Measurements from ENCODE around the gene RANBP2. TPM values are rescaled to one million over a fixed set of nuclear protein-coding genes. Genes with fewer than 3 reads are reported as not detected.

Gene RANBP2
- total and polyA plus RNA-seq, 2 donors (not counting 1 experiment from before 2014, with no cell fraction given), result 17.2 to 59.3 TPM

- peak in 1 of 2 donors; percentile 42 for DNase-seq (ENCODE audit: low read depth in 2 of 2)
- Histone ChIP-seq H3K36me3 (ENCODE audit: control insufficient read depth, insufficient read depth, low read length) (peaks cover 2% of the 10 kb centered on the region), H3K27ac (ENCODE audit: insufficient read depth, low read length) (peak overlapping the region; percentile 80), H3K4me1 (ENCODE audit: control insufficient read depth, extremely low read depth, insufficient read depth, low read length) (no peaks in the 10 kb centered on the region), H3K4me2 (ENCODE audit: extremely low read depth, insufficient read depth, low read length) (peak overlapping the region; percentile 80), H3K4me3 (replicated peaks in 1 of 4; ENCODE audit: control extremely low read depth in 1 of 4, insufficient read depth in 1 of 4, low read depth in 3 of 4, low read length in 4 of 4) (peak overlapping the region; percentile 49 to 76 (median 66)), H3K9me3 (ENCODE audit: control insufficient read depth, insufficient read depth, low read depth, low read length) (no peaks in the 10 kb centered on the region), H3K79me2 (ENCODE audit: control insufficient read depth, insufficient read depth, low read length) (peaks cover 4% of the 10 kb centered on the region), H2AFZ (ENCODE audit: low read length) (no peak overlapping the region), H4K20me1 (ENCODE audit: control insufficient read depth, extremely low read depth, insufficient read depth, low read length) (no peaks in the 10 kb centered on the region), H3K27me3 (ENCODE audit: control insufficient read depth, insufficient read depth, low read length) (no peaks in the 10 kb centered on the region), H3K9ac (ENCODE audit: insufficient read depth, low read length) (peak overlapping the region; percentile 67)
- TF ChIP-seq EZH2 (IDR thresholded peaks at IDR 0.05; ENCODE audit: low read length, missing control alignments) (no peak), CTCF (conservative IDR thresholded peaks at IDR 0.05 in 1 of 2, IDR thresholded peaks at IDR 0.05 in 1 of 2; ENCODE audit: low read depth in 1 of 2, low read length in 2 of 2) (no peak)
These were observed 66.7 kb downstream of the RANBP2 start for GRCh38 chr2:108786008-108786353.

- Histone ChIP-seq H2AFZ (ENCODE audit: low read length) (peak within 1 kb of the TSS; percentile 44), H3K4me3 (replicated peaks in 1 of 4; ENCODE audit: control extremely low read depth in 1 of 4, insufficient read depth in 1 of 4, low read depth in 3 of 4, low read length in 4 of 4) (peak within 1 kb of the TSS; percentile 49 to 81 (median 70)), H3K79me2 (ENCODE audit: control insufficient read depth, insufficient read depth, low read length) (peaks cover 4% of the 10 kb centered on the region), H3K4me2 (ENCODE audit: extremely low read depth, insufficient read depth, low read length) (peak within 1 kb of the TSS; percentile 80), H3K9ac (ENCODE audit: insufficient read depth, low read length) (peak within 1 kb of the TSS; percentile 79), H4K20me1 (ENCODE audit: control insufficient read depth, extremely low read depth, insufficient read depth, low read length) (no peaks in the 10 kb centered on the region), H3K9me3 (ENCODE audit: control insufficient read depth, insufficient read depth, low read depth, low read length) (no peaks in the 10 kb centered on the region), H3K27ac (ENCODE audit: insufficient read depth, low read length) (peak within 1 kb of the TSS; percentile 80), H3K36me3 (ENCODE audit: control insufficient read depth, insufficient read depth, low read length) (peaks cover 2% of the 10 kb centered on the region), H3K4me1 (ENCODE audit: control insufficient read depth, extremely low read depth, insufficient read depth, low read length) (no peaks in the 10 kb centered on the region), H3K27me3 (ENCODE audit: control insufficient read depth, insufficient read depth, low read length) (no peaks in the 10 kb centered on the region)
- no peak for TF ChIP-seq CTCF (conservative IDR thresholded peaks at IDR 0.05 in 1 of 2, IDR thresholded peaks at IDR 0.05 in 1 of 2; ENCODE audit: low read depth in 1 of 2, low read length in 2 of 2)
- TF ChIP-seq EZH2 (IDR thresholded peaks at IDR 0.05; ENCODE audit: low read length, missing control alignments), result no peak
- peak; percentile 82 to 85 for DNase-seq (ENCODE audit: low read depth in 2 of 2)
These were observed 67.3 kb downstream of the RANBP2 start, which contains the start of gene CCDC138 for GRCh38 chr2:108786354-108787215. Gene CCDC138 (plus strand): TSS chr2:108786771. CDS start chr2:108786823, 52 bp downstream.

GRCh38 chr2:108787216-108787541, 67.9 kb downstream of the RANBP2 start:
- DNase-seq (ENCODE audit: low read depth in 2 of 2), result no peak
- Histone ChIP-seq H3K9ac (ENCODE audit: insufficient read depth, low read length) (peak overlapping the region; percentile 79), H3K4me1 (ENCODE audit: control insufficient read depth, extremely low read depth, insufficient read depth, low read length) (no peaks in the 10 kb centered on the region), H4K20me1 (ENCODE audit: control insufficient read depth, extremely low read depth, insufficient read depth, low read length) (no peaks in the 10 kb centered on the region), H3K27me3 (ENCODE audit: control insufficient read depth, insufficient read depth, low read length) (no peaks in the 10 kb centered on the region), H3K27ac (ENCODE audit: insufficient read depth, low read length) (peak overlapping the region; percentile 80), H3K79me2 (ENCODE audit: control insufficient read depth, insufficient read depth, low read length) (peaks cover 4% of the 10 kb centered on the region), H3K4me2 (ENCODE audit: extremely low read depth, insufficient read depth, low read length) (peak overlapping the region; percentile 74), H2AFZ (ENCODE audit: low read length) (no peak overlapping the region), H3K4me3 (replicated peaks in 1 of 4; ENCODE audit: control extremely low read depth in 1 of 4, insufficient read depth in 1 of 4, low read depth in 3 of 4, low read length in 4 of 4) (peak overlapping the region; percentile 49 to 81 (median 70)), H3K9me3 (ENCODE audit: control insufficient read depth, insufficient read depth, low read depth, low read length) (no peaks in the 10 kb centered on the region), H3K36me3 (ENCODE audit: control insufficient read depth, insufficient read depth, low read length) (peaks cover 2% of the 10 kb centered on the region)
- TF ChIP-seq CTCF (conservative IDR thresholded peaks at IDR 0.05 in 1 of 2, IDR thresholded peaks at IDR 0.05 in 1 of 2; ENCODE audit: low read depth in 1 of 2, low read length in 2 of 2) (no peak), EZH2 (IDR thresholded peaks at IDR 0.05; ENCODE audit: low read length, missing control alignments) (no peak)

All from fibroblast of lung (primary cell).